Left ventricle myocardium inferior (tissue), 1 donor: ENCODE data around the gene PLEKHM2. TPM values are rescaled to one million over a fixed set of nuclear protein-coding genes. Genes with fewer than 3 reads are reported as not detected.

Experiments used
- DNase-seq: peaks from one replicate; pipeline ENCODE4 v3.0.0-alpha.2; 2020
- H3K27ac ChIP-seq: fragments of 200-600 bp; replicated peaks from 2 replicates; pipeline ENCODE4 v1.8.0; 2021
- H3K27me3 ChIP-seq: fragments of 200-600 bp; 2 replicates; pipeline ENCODE4 v1.8.0; 2021; ENCODE audit warnings: low read depth
- H3K36me3 ChIP-seq: fragments of 200-600 bp; 2 replicates; pipeline ENCODE4 v1.8.0; 2021
- H3K4me1 ChIP-seq: fragments of 200-600 bp; 2 replicates; pipeline ENCODE4 v1.8.0; 2021
- H3K4me3 ChIP-seq: fragments of 200-600 bp; 2 replicates; pipeline ENCODE4 v1.8.0; 2021; ENCODE audit warnings: mild to moderate bottlenecking, moderate library complexity
- H3K9me3 ChIP-seq: fragments of 200-600 bp; replicated peaks from 2 replicates; pipeline ENCODE4 v1.8.0; 2021
- intact Hi-C: fragments of 100-400 bp; cut with micrococcal nuclease; formaldehyde crosslinking; loops from one replicate; pipeline ENCODE4 v1.11.0; 2022
- total RNA-seq: library from RNA; stranded (reverse); fragmentation: NEBNext Ultra II Directional; extraction: Animal tissue kit (Norgen Biotek cat#: 25700); gene quantifications from one replicate; pipeline ENCODE4 v1.2.1, GENCODE V29; 2021
- TF ChIP-seq, protein P1 (sequence below): fragments of 200-600 bp; IDR thresholded peaks from 2 replicates; pipeline ENCODE4 v1.8.0; 2021; ENCODE audit warnings: antibody characterized with exemption, mild to moderate bottlenecking, borderline replicate concordance
- donor health status: DM: no; HTN: yes; CAD: no; lungs with severe emphysema.

PLEKHM2 gene
- total RNA-seq, 1 donor from 2014 or later, result 90.3 TPM

GRCh38 chr1:15756143-15757015, 72.3 kb downstream of the PLEKHM2 start:
- H3K27ac ChIP-seq, result peak overlapping the region; percentile 56
- intact Hi-C loops, result no loop called here
- peaks cover 49% of the 10 kb centered on the region for H3K4me1 ChIP-seq
- H3K27me3 ChIP-seq, result peaks cover 42% of the 10 kb centered on the region
- no peaks in the 10 kb centered on the region for H3K36me3 ChIP-seq
- no peak overlapping the region for H3K4me3 ChIP-seq
- no peaks in the 10 kb centered on the region for H3K9me3 ChIP-seq
- DNase-seq, result no peak
- TF ChIP-seq, protein P1, sequence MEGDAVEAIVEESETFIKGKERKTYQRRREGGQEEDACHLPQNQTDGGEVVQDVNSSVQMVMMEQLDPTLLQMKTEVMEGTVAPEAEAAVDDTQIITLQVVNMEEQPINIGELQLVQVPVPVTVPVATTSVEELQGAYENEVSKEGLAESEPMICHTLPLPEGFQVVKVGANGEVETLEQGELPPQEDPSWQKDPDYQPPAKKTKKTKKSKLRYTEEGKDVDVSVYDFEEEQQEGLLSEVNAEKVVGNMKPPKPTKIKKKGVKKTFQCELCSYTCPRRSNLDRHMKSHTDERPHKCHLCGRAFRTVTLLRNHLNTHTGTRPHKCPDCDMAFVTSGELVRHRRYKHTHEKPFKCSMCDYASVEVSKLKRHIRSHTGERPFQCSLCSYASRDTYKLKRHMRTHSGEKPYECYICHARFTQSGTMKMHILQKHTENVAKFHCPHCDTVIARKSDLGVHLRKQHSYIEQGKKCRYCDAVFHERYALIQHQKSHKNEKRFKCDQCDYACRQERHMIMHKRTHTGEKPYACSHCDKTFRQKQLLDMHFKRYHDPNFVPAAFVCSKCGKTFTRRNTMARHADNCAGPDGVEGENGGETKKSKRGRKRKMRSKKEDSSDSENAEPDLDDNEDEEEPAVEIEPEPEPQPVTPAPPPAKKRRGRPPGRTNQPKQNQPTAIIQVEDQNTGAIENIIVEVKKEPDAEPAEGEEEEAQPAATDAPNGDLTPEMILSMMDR, result no peak

GRCh38 chr1:15757016-15757543, 73.0 kb downstream of the PLEKHM2 start:
- no peak for DNase-seq
- Histone ChIP-seq H3K27ac (peak overlapping the region; percentile 56), H3K36me3 (no peaks in the 10 kb centered on the region), H3K4me1 (peaks cover 56% of the 10 kb centered on the region), H3K9me3 (no peaks in the 10 kb centered on the region), H3K27me3 (peaks cover 47% of the 10 kb centered on the region), H3K4me3 (no peak overlapping the region)
- intact Hi-C loops, result no loop called here
- TF ChIP-seq, protein P1, result no peak

- intact Hi-C loops, result no loop called here
- H3K4me3 ChIP-seq, result peak overlapping the region; percentile 87
- no peaks in the 10 kb centered on the region for H3K36me3 ChIP-seq
- TF ChIP-seq, protein P1, result no peak
- no peak for DNase-seq
- peak overlapping the region; percentile 56 for H3K27ac ChIP-seq
- peaks cover 63% of the 10 kb centered on the region for H3K4me1 ChIP-seq
- peaks cover 47% of the 10 kb centered on the region for H3K27me3 ChIP-seq
- no peaks in the 10 kb centered on the region for H3K9me3 ChIP-seq
Observed at GRCh38 chr1:15757575-15758342, 73.6 kb downstream of the PLEKHM2 start.

DNA sequence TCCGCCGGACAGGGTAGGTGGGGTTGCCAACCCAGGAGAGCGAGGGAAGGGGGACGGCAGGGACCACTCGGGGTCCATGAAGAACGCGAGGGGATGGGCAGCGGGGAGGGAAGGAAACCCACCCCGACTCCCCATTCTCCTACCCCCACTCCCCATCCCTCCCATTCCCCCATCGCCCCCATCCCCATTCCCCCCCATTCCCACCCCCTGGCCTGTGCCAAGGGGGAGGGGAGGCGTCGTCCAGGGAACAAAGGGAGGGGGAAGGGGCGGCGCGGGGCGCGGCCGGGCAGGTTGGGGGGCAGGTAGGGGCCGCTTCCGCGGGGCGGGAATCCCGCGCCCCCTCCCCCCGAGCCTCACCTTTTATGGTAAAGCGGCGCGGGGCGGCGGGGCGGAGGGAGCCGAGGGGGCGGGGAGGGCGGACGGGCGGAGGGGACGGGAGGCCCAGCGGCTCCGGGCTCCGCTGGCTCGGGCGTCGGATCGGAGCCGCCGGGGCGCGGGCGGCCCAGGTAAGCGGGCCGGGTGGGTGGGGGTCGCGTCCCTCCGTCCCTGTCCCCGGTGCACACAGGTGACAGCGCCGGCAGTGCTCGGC, 74.3 kb downstream of the PLEKHM2 start, which contains the start of gene FBLIM1:
FBLIM1 (plus strand) TSS at position 453 of the 589 bp plus-strand sequence. CDS start 6,189 bp downstream, outside the sequence.
- peaks cover 47% of the 10 kb centered on the region for H3K27me3 ChIP-seq
- H3K27ac ChIP-seq, result peak within 1 kb of the TSS; percentile 86
- peaks cover 68% of the 10 kb centered on the region for H3K4me1 ChIP-seq
- no peaks in the 10 kb centered on the region for H3K9me3 ChIP-seq
- intact Hi-C loops, result no loop called here
- DNase-seq, result no peak
- H3K4me3 ChIP-seq, result peak within 1 kb of the TSS; percentile 87
- no peaks in the 10 kb centered on the region for H3K36me3 ChIP-seq
- TF ChIP-seq, protein P1, result no peak
